ENCODE results near the gene SMARCAL1. TPM values are rescaled to one million over a fixed set of nuclear protein-coding genes. Genes with fewer than 3 reads are reported as not detected.
A peak's percentile ranks its signal among the peaks of the same experiment; 100 is the strongest.

SMARCAL1 gene
- total RNA-seq, 2 experiments from 2014 or later = 6.3 TPM

DNA sequence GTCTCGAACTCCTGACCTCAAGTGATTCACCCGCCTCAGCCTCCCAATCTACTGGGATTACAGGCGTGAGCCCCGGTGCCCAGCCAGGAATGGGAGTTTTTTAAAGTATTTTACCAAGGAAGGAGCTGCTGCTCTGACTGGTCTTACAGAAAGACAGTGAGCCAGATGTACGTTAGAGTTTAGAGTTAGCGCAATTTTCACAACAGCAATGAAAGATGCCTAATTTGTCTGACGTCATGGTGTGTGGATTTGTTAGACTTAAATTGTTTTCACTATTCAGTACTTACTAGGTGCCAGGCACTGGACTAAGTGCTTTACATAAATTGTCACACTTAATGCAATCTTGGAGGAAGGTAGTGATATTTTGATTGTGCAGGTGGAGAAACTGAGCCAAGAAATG, 74.0 kb downstream of the SMARCAL1 start:
- H3K27ac Mint-ChIP-seq = no peak overlapping the region
- Histone ChIP-seq H3K9me3 (ENCODE audit: control insufficient read depth in 1 of 2, insufficient read depth in 1 of 2, low read length in 2 of 2) (no peaks in the 10 kb centered on the region), H3K36me3 (ENCODE audit: insufficient read depth, low read length) (peaks cover 11% of the 10 kb centered on the region), H3K4me1 (ENCODE audit: insufficient read depth, low read length) (no peaks in the 10 kb centered on the region), H3K4me3 (ENCODE audit: low read length) (no peak overlapping the region), H3K27me3 (ENCODE audit: control insufficient read depth in 1 of 2, insufficient read depth in 2 of 2, low read length in 2 of 2) (no peaks in the 10 kb centered on the region), H3K27ac (ENCODE audit: low read depth in 1 of 2, low read length in 2 of 2) (no peak overlapping the region)
- H3K9me3 Mint-ChIP-seq = no peaks in the 10 kb centered on the region
- ATAC-seq (ENCODE audit: poor library complexity) (no peak), DNase-seq (no peak)
- CTCF ChIA-PET = no interaction called here
- TF ChIP-seq, protein P1, sequence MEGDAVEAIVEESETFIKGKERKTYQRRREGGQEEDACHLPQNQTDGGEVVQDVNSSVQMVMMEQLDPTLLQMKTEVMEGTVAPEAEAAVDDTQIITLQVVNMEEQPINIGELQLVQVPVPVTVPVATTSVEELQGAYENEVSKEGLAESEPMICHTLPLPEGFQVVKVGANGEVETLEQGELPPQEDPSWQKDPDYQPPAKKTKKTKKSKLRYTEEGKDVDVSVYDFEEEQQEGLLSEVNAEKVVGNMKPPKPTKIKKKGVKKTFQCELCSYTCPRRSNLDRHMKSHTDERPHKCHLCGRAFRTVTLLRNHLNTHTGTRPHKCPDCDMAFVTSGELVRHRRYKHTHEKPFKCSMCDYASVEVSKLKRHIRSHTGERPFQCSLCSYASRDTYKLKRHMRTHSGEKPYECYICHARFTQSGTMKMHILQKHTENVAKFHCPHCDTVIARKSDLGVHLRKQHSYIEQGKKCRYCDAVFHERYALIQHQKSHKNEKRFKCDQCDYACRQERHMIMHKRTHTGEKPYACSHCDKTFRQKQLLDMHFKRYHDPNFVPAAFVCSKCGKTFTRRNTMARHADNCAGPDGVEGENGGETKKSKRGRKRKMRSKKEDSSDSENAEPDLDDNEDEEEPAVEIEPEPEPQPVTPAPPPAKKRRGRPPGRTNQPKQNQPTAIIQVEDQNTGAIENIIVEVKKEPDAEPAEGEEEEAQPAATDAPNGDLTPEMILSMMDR (IDR thresholded peaks at IDR 0.05) = no peak
- H3K36me3 Mint-ChIP-seq (ENCODE audit: low read depth) = peaks cover 18% of the 10 kb centered on the region
- H3K4me1 Mint-ChIP-seq (ENCODE audit: low read depth) = no peaks in the 10 kb centered on the region
- no peak overlapping the region for H3K4me3 Mint-ChIP-seq
- POLR2A ChIA-PET = no interaction called here
- intact Hi-C loops (cut with DNase I, micrococcal nuclease) = no loop called here
- H3K27me3 Mint-ChIP-seq = no peaks in the 10 kb centered on the region

DNA sequence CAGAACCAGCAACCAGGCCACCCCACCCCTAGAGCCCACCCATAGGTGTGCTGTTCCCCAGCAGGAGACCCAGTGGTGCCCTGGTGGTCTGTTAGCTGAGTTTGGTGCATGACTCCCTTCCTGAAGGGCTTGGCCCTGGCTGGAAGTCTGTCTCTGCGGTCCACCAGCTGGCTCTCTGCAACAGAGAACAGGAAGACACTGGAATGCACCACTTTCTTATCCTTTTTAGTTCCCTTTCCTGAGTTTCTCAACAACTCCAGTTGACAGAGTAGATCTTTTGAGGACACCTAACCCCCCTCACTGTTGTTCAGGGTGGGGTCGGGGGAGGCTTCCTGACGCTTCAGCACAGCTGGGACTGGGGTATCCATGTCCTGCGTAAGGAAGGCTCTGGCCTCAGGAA, 74.4 kb downstream of the SMARCAL1 start:
- Histone ChIP-seq H3K27me3 (ENCODE audit: control insufficient read depth in 1 of 2, insufficient read depth in 2 of 2, low read length in 2 of 2) (no peaks in the 10 kb centered on the region), H3K36me3 (ENCODE audit: insufficient read depth, low read length) (peaks cover 8% of the 10 kb centered on the region), H3K27ac (ENCODE audit: low read depth in 1 of 2, low read length in 2 of 2) (no peak overlapping the region), H3K4me1 (ENCODE audit: insufficient read depth, low read length) (no peaks in the 10 kb centered on the region), H3K4me3 (ENCODE audit: low read length) (no peak overlapping the region), H3K9me3 (ENCODE audit: control insufficient read depth in 1 of 2, insufficient read depth in 1 of 2, low read length in 2 of 2) (no peaks in the 10 kb centered on the region)
- TF ChIP-seq, protein P1 (IDR thresholded peaks at IDR 0.05) = no peak
- Mint-ChIP-seq H3K4me1 (ENCODE audit: low read depth) (no peaks in the 10 kb centered on the region), H3K9me3 (no peaks in the 10 kb centered on the region), H3K4me3 (no peak overlapping the region), H3K36me3 (ENCODE audit: low read depth) (peaks cover 16% of the 10 kb centered on the region), H3K27ac (no peak overlapping the region), H3K27me3 (no peaks in the 10 kb centered on the region)
- intact Hi-C loops (cut with DNase I, micrococcal nuclease) = no loop called here
- DNase-seq = peak in 2 of 14 experiments; percentile 26 to 27
- CTCF ChIA-PET = no interaction called here
- POLR2A ChIA-PET = no interaction called here
- ATAC-seq (ENCODE audit: poor library complexity) = no peak

DNA sequence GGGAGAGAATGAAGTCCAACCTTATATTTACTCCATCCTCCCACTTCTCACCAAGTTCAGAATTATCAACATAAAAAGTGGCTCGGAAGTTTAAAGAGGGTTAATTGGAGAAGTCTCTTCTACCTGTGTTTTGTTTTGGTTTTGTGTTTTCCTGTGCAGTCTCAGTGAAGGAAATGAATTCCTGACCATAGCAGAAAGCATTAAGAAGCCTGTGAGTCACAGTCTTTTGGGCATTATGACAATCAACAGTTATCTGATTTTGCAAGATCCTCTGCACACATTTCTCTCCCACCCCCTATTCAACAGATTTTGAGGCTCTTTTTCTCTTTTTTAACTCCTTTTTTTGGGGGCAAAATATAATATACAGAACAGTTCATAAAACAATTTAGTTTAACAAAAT, 77.8 kb downstream of the SMARCAL1 start:
- ChIA-PET CTCF (no interaction called here), POLR2A (no interaction called here)
- Mint-ChIP-seq H3K4me1 (ENCODE audit: low read depth) (no peaks in the 10 kb centered on the region), H3K27ac (no peak overlapping the region), H3K9me3 (no peaks in the 10 kb centered on the region), H3K27me3 (no peaks in the 10 kb centered on the region), H3K36me3 (ENCODE audit: low read depth) (no peaks in the 10 kb centered on the region), H3K4me3 (no peak overlapping the region)
- DNase-seq (no peak), ATAC-seq (ENCODE audit: poor library complexity) (no peak)
- no peak overlapping the region for H3K27ac ChIP-seq (ENCODE audit: low read depth in 1 of 2, low read length in 2 of 2)
- no peaks in the 10 kb centered on the region for H3K36me3 ChIP-seq (ENCODE audit: insufficient read depth, low read length)
- no peaks in the 10 kb centered on the region for H3K9me3 ChIP-seq (ENCODE audit: control insufficient read depth in 1 of 2, insufficient read depth in 1 of 2, low read length in 2 of 2)
- no peak overlapping the region for H3K4me3 ChIP-seq (ENCODE audit: low read length)
- H3K4me1 ChIP-seq (ENCODE audit: insufficient read depth, low read length) = no peaks in the 10 kb centered on the region
- TF ChIP-seq, protein P1 (IDR thresholded peaks at IDR 0.05) = no peak
- intact Hi-C loops (cut with DNase I, micrococcal nuclease) = loop anchor here in 1 of 2 experiments (10.0 kb wide), 1 partner anchor 455 kb away; no protein-coding TSS in a partner anchor
- no peaks in the 10 kb centered on the region for H3K27me3 ChIP-seq (ENCODE audit: control insufficient read depth in 1 of 2, insufficient read depth in 2 of 2, low read length in 2 of 2)
